SK-N-SH (cell line): ENCODE data around the gene PHACTR4.

Experiments used
- CHD2 ChIP-seq: fragments of 150-350 bp; IDR thresholded peaks from 2 replicates; pipeline ENCODE4 v1.6.1; 2018; ENCODE audit warnings: low read length; ENCODE audit not compliant: partially characterized antibody
- FOSL2 ChIP-seq: IDR thresholded peaks from 2 replicates; pipeline ENCODE4 v1.4.0; 2012; ENCODE audit warnings: low read depth, mild to moderate bottlenecking, moderate library complexity, borderline replicate concordance
- FOXJ3 ChIP-seq: sonication (generic); formaldehyde crosslinking; IDR thresholded peaks from 2 replicates; pipeline ENCODE4 v1.5.1; 2020; ENCODE audit warnings: mild to moderate bottlenecking, missing genetic modification reagents
- FOXM1 ChIP-seq: IDR thresholded peaks from 2 replicates; pipeline ENCODE4 v1.4.0; 2012; ENCODE audit warnings: low read depth, mild to moderate bottlenecking
- GABPA ChIP-seq: IDR thresholded peaks from 2 replicates; pipeline ENCODE4 v1.4.0; 2012; ENCODE audit warnings: low read depth, mild to moderate bottlenecking
- RCOR1 ChIP-seq: fragments of 150-350 bp; IDR thresholded peaks from 2 replicates; pipeline ENCODE4 v1.6.1; 2017; ENCODE audit warnings: antibody characterized with exemption, low read length
- SIN3A ChIP-seq: IDR thresholded peaks from 2 replicates; pipeline ENCODE4 v1.6.1; 2012; ENCODE audit warnings: low read depth, mild to moderate bottlenecking, low read length, moderate library complexity, borderline replicate concordance
- SMC3 ChIP-seq: IDR thresholded peaks from 2 replicates; pipeline ENCODE4 v1.6.1; 2012; ENCODE audit warnings: low read depth, low read length, improper control_type of control experiment
- TAF1 ChIP-seq: IDR thresholded peaks from 2 replicates; pipeline ENCODE4 v1.6.1; 2012; ENCODE audit warnings: low read depth, mild to moderate bottlenecking, low read length, moderate library complexity, borderline replicate concordance
- YY1 ChIP-seq: IDR thresholded peaks from 2 replicates; pipeline ENCODE4 v1.4.0; 2012; ENCODE audit warnings: low read depth, mild to moderate bottlenecking
- TF ChIP-seq, protein P1 (sequence below): fragments of 150-350 bp; IDR thresholded peaks from 2 replicates; pipeline ENCODE4 v1.6.1; 2017; ENCODE audit warnings: antibody characterized with exemption, low read length, low read depth, borderline replicate concordance
- TF ChIP-seq, protein P2 (sequence below): fragments of 200-600 bp; sonication (generic); IDR thresholded peaks from 2 replicates; pipeline ENCODE4 v1.6.1; 2017; ENCODE audit warnings: antibody characterized with exemption, mild to moderate bottlenecking, moderate library complexity
- TF ChIP-seq, protein P3 (sequence below): IDR thresholded peaks from 2 replicates; pipeline ENCODE4 v1.6.1; 2012; ENCODE audit warnings: mild to moderate bottlenecking, low read depth, low read length, moderate library complexity
- TF ChIP-seq, protein P4 (sequence below): IDR thresholded peaks from 2 replicates; pipeline ENCODE4 v1.4.0; 2012; ENCODE audit warnings: low read depth

DNA sequence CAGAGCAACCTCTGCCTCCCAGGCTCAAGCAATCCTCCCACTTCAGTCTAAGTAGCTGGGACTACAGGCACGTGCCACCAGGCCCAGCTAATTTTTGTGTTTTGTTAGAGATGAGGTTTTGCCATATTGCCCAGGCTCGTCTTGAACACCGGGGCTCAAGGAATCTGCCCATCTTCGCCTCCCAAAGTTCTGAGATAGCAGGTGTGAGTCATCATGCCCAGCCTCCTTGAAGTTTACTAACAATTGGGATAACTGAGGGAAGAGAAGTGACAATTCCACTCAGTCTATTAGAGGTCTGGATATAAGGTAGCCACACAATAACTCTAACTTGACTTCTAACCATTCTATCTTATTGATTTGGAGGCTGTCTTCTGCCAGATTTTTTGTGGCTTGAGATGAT is 130.0 kb downstream of the PHACTR4 start:
- TF ChIP-seq SIN3A: no peak
- no peak for TF ChIP-seq TAF1
- TF ChIP-seq FOXJ3 (CRISPR knock-in tag): no peak
- TF ChIP-seq, protein P1, sequence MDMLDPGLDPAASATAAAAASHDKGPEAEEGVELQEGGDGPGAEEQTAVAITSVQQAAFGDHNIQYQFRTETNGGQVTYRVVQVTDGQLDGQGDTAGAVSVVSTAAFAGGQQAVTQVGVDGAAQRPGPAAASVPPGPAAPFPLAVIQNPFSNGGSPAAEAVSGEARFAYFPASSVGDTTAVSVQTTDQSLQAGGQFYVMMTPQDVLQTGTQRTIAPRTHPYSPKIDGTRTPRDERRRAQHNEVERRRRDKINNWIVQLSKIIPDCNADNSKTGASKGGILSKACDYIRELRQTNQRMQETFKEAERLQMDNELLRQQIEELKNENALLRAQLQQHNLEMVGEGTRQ: no peak
- TF ChIP-seq, protein P2, sequence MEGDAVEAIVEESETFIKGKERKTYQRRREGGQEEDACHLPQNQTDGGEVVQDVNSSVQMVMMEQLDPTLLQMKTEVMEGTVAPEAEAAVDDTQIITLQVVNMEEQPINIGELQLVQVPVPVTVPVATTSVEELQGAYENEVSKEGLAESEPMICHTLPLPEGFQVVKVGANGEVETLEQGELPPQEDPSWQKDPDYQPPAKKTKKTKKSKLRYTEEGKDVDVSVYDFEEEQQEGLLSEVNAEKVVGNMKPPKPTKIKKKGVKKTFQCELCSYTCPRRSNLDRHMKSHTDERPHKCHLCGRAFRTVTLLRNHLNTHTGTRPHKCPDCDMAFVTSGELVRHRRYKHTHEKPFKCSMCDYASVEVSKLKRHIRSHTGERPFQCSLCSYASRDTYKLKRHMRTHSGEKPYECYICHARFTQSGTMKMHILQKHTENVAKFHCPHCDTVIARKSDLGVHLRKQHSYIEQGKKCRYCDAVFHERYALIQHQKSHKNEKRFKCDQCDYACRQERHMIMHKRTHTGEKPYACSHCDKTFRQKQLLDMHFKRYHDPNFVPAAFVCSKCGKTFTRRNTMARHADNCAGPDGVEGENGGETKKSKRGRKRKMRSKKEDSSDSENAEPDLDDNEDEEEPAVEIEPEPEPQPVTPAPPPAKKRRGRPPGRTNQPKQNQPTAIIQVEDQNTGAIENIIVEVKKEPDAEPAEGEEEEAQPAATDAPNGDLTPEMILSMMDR: no peak
- no peak for TF ChIP-seq YY1
- TF ChIP-seq SMC3: no peak
- TF ChIP-seq, protein P3, sequence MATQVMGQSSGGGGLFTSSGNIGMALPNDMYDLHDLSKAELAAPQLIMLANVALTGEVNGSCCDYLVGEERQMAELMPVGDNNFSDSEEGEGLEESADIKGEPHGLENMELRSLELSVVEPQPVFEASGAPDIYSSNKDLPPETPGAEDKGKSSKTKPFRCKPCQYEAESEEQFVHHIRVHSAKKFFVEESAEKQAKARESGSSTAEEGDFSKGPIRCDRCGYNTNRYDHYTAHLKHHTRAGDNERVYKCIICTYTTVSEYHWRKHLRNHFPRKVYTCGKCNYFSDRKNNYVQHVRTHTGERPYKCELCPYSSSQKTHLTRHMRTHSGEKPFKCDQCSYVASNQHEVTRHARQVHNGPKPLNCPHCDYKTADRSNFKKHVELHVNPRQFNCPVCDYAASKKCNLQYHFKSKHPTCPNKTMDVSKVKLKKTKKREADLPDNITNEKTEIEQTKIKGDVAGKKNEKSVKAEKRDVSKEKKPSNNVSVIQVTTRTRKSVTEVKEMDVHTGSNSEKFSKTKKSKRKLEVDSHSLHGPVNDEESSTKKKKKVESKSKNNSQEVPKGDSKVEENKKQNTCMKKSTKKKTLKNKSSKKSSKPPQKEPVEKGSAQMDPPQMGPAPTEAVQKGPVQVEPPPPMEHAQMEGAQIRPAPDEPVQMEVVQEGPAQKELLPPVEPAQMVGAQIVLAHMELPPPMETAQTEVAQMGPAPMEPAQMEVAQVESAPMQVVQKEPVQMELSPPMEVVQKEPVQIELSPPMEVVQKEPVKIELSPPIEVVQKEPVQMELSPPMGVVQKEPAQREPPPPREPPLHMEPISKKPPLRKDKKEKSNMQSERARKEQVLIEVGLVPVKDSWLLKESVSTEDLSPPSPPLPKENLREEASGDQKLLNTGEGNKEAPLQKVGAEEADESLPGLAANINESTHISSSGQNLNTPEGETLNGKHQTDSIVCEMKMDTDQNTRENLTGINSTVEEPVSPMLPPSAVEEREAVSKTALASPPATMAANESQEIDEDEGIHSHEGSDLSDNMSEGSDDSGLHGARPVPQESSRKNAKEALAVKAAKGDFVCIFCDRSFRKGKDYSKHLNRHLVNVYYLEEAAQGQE: no peak
- no peak for TF ChIP-seq FOSL2
- TF ChIP-seq, protein P4, sequence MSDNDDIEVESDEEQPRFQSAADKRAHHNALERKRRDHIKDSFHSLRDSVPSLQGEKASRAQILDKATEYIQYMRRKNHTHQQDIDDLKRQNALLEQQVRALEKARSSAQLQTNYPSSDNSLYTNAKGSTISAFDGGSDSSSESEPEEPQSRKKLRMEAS: no peak
- TF ChIP-seq GABPA: no peak
- TF ChIP-seq FOXM1: no peak
- no peak for TF ChIP-seq CHD2
- no peak for TF ChIP-seq RCOR1
